Stimulated activated CD8-positive, alpha-beta memory T cell treated with anti-CD3 and anti-CD28 coated beads, Interleukin-4, amount 100 ng/mL, for 24 hours (primary cell): ENCODE measurements around the gene TBC1D9.

Source experiments
- DNase-seq: peaks from one replicate; pipeline ENCODE4 v3.0.0-alpha.2; 2020; ENCODE audit warnings: low read depth

TBC1D9 gene

GRCh38 chr4:140612357-140612756, 143.8 kb downstream of the TBC1D9 start:
- DNase-seq = no peak

GRCh38 chr4:140611854-140612253, 144.3 kb downstream of the TBC1D9 start:
- no peak for DNase-seq

GRCh38 chr4:140609548-140610425, 146.4 kb downstream of the TBC1D9 start:
- DNase-seq = no peak

- no peak for DNase-seq
Observed at GRCh38 chr4:140607852-140608251, 148.3 kb downstream of the TBC1D9 start.

GRCh38 chr4:140604544-140604943, 151.6 kb downstream of the TBC1D9 start:
- DNase-seq = no peak

- no peak for DNase-seq
Observed at GRCh38 chr4:140603286-140603685, 152.9 kb downstream of the TBC1D9 start.

- DNase-seq = no peak
Observed at GRCh38 chr4:140602714-140603113, 153.5 kb downstream of the TBC1D9 start.

GRCh38 chr4:140600408-140600807, 155.8 kb downstream of the TBC1D9 start:
- DNase-seq = no peak

GRCh38 chr4:140595065-140595464, 161.1 kb downstream of the TBC1D9 start:
- no peak for DNase-seq

- no peak for DNase-seq
Observed at GRCh38 chr4:140584439-140584838, 171.7 kb downstream of the TBC1D9 start.

GRCh38 chr4:140581078-140581477, 175.1 kb downstream of the TBC1D9 start:
- DNase-seq = no peak

GRCh38 chr4:140579278-140579677, 176.9 kb downstream of the TBC1D9 start:
- no peak for DNase-seq

GRCh38 chr4:140575489-140575888, 180.7 kb downstream of the TBC1D9 start:
- no peak for DNase-seq

- DNase-seq = no peak
Observed at GRCh38 chr4:140571620-140572019, 184.6 kb downstream of the TBC1D9 start.
